Activated naive CD8-positive, alpha-beta T cell treated with anti-CD3 and anti-CD28 coated beads for 36 hours (primary cell): ENCODE measurements around the gene BAG3. TPM values are rescaled to one million over a fixed set of nuclear protein-coding genes. Genes with fewer than 3 reads are reported as not detected.

ENCODE experiments used
- DNase-seq: peaks from one replicate; pipeline ENCODE4 v3.0.0; 2021
- H3K27ac Mint-ChIP-seq: one replicate; pipeline ENCODE4 v1.8.0; 2022; ENCODE audit warnings: mild to moderate bottlenecking, moderate library complexity, mixed read lengths
- H3K27me3 Mint-ChIP-seq: one replicate; pipeline ENCODE4 v1.8.0; 2022; ENCODE audit warnings: mild to moderate bottlenecking, mixed read lengths
- H3K36me3 Mint-ChIP-seq: one replicate; pipeline ENCODE4 v1.8.0; 2021; ENCODE audit warnings: mild to moderate bottlenecking, mixed read lengths
- H3K4me1 Mint-ChIP-seq: one replicate; pipeline ENCODE4 v1.8.0; 2021; ENCODE audit warnings: mixed read lengths
- H3K4me3 Mint-ChIP-seq: one replicate; pipeline ENCODE4 v1.8.0; 2022; ENCODE audit warnings: mild to moderate bottlenecking, moderate library complexity, mixed read lengths
- H3K9me3 Mint-ChIP-seq: one replicate; pipeline ENCODE4 v1.8.0; 2022; ENCODE audit warnings: mixed read lengths
- total RNA-seq, 2 experiments: library from RNA; stranded (reverse); gene quantifications; one replicate each; pipeline ENCODE4 v1.2.3, GENCODE V29; 2021

The BAG3 gene
- total RNA-seq, 2 experiments from 2014 or later: 15.3 to 17.5 TPM

DNA sequence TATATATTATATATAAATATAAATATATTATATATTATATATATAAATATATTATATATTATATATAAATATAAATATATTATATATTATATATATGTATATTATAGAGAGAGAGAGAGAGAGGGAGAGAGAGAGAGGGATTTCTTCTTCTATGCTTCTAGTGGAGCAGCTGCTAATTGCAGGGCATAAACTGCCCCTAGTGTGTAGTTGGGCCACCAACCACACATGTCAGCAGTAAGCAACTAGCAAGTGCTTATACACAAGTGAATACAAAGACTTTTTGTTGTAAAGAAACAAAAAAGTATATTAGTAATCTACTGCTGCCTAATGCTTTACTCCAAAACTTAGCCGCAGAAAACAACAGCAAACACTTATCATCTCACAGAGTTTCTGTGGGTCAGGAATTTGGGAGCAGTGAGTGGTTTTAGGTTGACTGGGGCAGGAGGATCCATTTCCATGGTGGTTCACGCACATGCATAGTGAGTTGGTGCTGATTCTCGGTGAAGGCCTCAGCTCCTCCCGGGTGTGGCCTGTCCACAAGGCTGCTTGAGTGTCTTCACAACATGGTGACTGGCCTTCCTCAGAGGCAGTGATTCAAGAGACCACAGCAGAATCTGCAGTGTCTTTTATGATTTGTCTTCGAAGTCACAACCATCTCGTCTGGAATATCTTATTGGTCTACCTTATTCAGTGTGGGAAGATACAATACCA, 25.5 kb upstream of the BAG3 start:
- Mint-ChIP-seq H3K36me3 (no peaks in the 10 kb centered on the region), H3K27ac (no peak overlapping the region), H3K4me1 (peaks cover 3% of the 10 kb centered on the region), H3K9me3 (no peaks in the 10 kb centered on the region), H3K4me3 (no peak overlapping the region), H3K27me3 (no peaks in the 10 kb centered on the region)
- no peak for DNase-seq

DNA sequence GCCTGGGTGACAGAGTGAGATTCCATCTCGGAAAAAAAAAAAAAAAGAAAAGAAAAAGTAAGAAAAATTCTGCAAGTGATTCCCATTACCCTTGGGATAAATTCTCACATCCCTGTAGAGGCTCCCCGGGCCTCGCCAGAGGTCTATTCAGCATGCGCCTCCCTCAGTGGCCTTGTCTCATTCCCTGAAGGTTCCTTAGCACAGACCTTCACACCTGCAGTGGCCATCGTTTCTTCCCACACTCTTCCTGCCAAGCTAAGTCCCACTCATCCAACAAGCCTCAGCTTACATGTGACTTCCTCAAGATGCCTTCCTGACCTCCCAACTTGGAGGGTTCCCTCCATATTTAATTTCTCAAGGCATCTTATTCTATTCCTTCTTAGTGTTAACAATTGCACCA, 20.9 kb upstream of the BAG3 start:
- Mint-ChIP-seq H3K9me3 (no peaks in the 10 kb centered on the region), H3K4me3 (no peak overlapping the region), H3K4me1 (no peaks in the 10 kb centered on the region), H3K36me3 (no peaks in the 10 kb centered on the region), H3K27me3 (no peaks in the 10 kb centered on the region), H3K27ac (no peak overlapping the region)
- no peak for DNase-seq

DNA sequence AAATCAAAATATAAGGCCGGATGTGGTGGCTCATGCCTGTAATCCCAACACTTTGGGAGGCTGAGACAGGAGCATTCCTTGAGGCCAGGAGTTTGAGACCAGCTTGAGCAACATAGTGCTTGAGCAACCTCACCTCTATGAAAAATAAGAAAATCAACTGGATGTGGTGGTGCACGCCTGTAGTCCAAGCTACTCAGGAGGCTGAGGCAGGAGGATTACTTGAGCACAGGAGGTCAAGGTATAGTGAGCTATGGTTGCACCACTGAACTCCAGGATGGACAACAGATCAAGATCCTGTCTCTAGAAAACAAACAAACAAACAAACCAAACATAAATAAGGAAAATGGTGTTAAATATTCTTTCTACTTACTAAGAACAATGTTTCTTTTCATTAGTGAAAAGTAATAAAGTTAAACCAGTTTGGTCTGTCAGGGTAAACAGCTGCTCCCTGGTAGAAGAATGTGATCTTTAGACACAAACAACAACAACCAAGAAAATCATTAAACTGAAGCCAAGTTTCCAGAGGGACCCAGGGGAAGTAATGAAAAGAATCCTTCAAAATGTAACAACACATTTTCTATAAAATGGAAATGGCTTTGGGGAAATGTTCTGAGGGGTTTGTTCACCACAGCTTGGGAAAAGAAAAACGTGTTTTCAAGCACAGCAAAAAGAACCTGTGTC, 17.5 kb upstream of the BAG3 start:
- no peak overlapping the region for H3K27ac Mint-ChIP-seq
- H3K9me3 Mint-ChIP-seq: no peaks in the 10 kb centered on the region

DNA sequence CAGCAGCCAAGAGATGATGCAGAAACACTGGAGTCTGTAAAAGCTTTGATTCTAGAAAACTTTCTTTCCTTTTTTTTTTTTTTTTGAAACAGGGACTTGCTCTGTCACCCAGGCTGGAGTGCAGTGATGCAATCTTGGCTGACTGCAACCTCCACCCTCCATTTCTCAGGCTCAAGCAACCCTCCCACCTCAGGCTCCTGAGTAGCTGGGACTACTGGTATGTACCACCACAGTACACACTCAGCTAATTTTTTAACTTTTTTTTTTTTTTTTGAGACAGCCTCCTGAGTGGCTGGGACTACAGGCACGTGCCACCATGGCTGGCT, 17.0 kb upstream of the BAG3 start:
- no peak overlapping the region for H3K4me3 Mint-ChIP-seq
- H3K9me3 Mint-ChIP-seq: no peaks in the 10 kb centered on the region
- H3K36me3 Mint-ChIP-seq: no peaks in the 10 kb centered on the region
- H3K27me3 Mint-ChIP-seq: no peaks in the 10 kb centered on the region
- no peak overlapping the region for H3K27ac Mint-ChIP-seq
- DNase-seq: no peak
- H3K4me1 Mint-ChIP-seq: no peaks in the 10 kb centered on the region

More for the DNA sequence above, 17.5 kb upstream of the BAG3 start:
- no peaks in the 10 kb centered on the region for H3K4me1 Mint-ChIP-seq
- H3K4me3 Mint-ChIP-seq: no peak overlapping the region
- no peaks in the 10 kb centered on the region for H3K27me3 Mint-ChIP-seq
- DNase-seq: no peak
- H3K36me3 Mint-ChIP-seq: no peaks in the 10 kb centered on the region

DNA sequence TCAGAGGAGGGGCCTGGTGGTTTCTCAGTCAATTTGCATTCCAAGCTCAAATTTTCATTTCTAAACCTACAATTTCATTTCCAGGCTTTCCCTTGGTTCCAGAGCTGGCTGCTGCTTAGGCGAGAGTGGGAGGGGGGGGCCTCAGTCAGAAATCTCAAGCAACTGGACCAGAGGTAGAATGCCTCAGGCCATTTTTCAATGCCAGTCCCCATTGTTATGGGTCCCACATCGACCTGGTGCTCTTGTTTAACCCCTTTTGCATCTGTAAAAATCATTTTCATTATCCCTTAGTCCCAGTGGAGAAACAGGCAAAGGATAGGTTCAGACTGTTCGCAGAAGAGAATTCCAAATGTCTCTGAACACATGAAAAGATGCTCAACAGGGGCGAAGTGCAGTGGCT, 13.5 kb upstream of the BAG3 start:
- Mint-ChIP-seq H3K4me1 (no peaks in the 10 kb centered on the region), H3K27me3 (no peaks in the 10 kb centered on the region), H3K4me3 (no peak overlapping the region), H3K9me3 (no peaks in the 10 kb centered on the region), H3K27ac (no peak overlapping the region), H3K36me3 (no peaks in the 10 kb centered on the region)
- no peak for DNase-seq

DNA sequence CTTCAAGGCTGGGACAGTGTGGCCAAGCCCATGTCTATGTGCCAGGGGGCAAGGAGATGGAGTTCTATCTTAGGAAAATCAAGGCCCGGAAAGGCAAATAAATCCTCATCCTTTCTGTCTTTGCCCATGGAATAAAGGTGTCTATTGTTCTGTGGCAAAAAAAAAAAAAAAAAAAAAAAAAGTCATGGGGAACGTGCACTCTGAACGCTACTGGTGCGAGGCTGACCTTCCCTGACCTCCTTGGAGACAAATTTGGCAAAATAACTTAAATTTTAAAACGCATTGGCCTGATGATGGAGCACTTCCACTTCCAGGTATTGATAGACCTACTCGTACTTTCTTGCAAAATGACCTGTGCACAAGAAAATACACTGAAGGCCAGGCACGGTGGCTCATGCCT, 12.2 kb upstream of the BAG3 start:
- peaks cover 3% of the 10 kb centered on the region for H3K4me1 Mint-ChIP-seq
- H3K27ac Mint-ChIP-seq: no peak overlapping the region
- H3K36me3 Mint-ChIP-seq: no peaks in the 10 kb centered on the region

DNA sequence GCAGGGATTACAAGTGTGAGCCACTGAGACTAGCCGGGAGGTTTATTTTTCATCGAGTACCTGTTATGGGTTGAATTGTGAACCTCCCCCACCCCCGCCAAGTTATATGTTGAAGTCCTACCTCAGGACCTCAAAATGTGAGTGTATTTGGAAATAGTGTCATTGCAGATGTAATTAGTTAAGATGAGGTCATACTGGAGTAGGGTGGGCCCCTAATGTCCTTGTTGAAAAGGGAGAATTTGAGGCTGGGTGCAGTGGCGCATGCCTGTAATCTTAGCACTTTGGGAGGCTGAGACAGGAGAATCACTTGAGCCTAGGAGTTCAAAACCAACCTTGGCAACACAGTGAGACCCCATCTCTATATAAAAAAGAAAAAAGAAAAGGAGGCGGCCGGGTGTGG, 10.8 kb upstream of the BAG3 start:
- Mint-ChIP-seq H3K36me3 (no peaks in the 10 kb centered on the region), H3K4me1 (peaks cover 3% of the 10 kb centered on the region), H3K27me3 (no peaks in the 10 kb centered on the region), H3K4me3 (no peak overlapping the region), H3K27ac (no peak overlapping the region), H3K9me3 (no peaks in the 10 kb centered on the region)
- no peak for DNase-seq

More for the DNA sequence above, 12.2 kb upstream of the BAG3 start:
- Mint-ChIP-seq H3K4me3 (no peak overlapping the region), H3K27me3 (no peaks in the 10 kb centered on the region), H3K9me3 (no peaks in the 10 kb centered on the region)
- DNase-seq: no peak

DNA sequence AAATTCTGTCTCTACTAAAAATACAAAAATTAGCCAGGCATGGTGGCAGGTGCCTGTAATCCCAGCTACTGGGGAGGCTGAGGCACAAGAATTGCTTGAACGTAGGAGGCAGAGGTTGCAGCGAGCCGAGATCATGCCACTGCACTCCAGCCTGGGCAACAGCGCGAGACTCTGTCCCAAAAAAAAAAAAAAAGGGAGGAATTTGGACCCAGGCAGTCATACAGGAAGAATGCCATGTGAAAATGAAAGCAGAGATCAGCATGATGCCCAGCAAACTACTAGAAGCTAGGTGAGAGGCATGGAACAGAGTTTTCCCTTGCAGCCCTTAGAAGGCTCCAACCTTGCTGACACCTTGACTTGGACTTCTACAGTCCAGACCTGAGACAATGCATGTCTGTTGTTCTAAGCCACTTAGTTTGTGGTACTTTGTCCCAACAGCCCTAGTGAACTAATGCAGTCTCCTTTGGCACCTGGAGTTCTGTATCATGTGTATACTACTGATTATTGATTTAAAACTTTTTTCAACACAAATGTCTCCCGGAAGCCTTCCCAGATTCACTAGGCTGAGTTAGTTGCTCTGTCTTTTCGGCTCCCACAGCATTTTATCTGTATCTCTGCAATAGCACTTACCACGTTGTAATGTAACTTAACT, 10.2 kb upstream of the BAG3 start:
- Mint-ChIP-seq H3K27me3 (no peaks in the 10 kb centered on the region), H3K27ac (no peak overlapping the region), H3K36me3 (no peaks in the 10 kb centered on the region), H3K4me3 (no peak overlapping the region), H3K9me3 (no peaks in the 10 kb centered on the region), H3K4me1 (peaks cover 3% of the 10 kb centered on the region)
- DNase-seq: no peak

DNA sequence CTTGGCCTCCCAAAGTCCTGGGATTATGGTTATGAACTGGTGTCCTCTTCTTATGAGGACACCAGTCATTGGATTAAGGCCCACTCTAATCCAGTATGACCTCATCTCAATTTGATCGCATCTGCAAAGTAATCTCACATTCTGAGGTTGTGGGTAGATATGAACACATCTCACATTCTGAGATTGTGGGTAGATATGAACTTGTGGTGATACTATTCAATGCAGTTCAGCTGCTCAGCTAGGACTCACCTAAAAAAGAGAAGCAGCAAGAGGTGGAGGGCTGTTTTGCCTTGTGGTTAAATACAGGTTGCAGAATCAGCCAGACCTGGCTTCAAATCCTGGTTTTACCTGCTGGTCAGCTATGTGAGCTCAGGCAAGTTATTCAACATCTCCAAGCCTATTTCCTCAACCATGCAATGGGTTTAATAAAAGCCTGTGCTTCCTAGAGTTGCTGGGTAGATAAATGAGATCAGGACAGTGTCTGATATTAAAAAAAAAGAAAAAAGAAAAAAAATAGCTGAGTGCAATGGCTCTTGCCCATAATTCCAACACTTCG, 8.5 kb upstream of the BAG3 start:
- no peak for DNase-seq
- peaks cover 3% of the 10 kb centered on the region for H3K4me1 Mint-ChIP-seq
- no peak overlapping the region for H3K4me3 Mint-ChIP-seq
- H3K36me3 Mint-ChIP-seq: no peaks in the 10 kb centered on the region
- H3K27me3 Mint-ChIP-seq: no peaks in the 10 kb centered on the region
- H3K9me3 Mint-ChIP-seq: no peaks in the 10 kb centered on the region
- no peak overlapping the region for H3K27ac Mint-ChIP-seq

DNA sequence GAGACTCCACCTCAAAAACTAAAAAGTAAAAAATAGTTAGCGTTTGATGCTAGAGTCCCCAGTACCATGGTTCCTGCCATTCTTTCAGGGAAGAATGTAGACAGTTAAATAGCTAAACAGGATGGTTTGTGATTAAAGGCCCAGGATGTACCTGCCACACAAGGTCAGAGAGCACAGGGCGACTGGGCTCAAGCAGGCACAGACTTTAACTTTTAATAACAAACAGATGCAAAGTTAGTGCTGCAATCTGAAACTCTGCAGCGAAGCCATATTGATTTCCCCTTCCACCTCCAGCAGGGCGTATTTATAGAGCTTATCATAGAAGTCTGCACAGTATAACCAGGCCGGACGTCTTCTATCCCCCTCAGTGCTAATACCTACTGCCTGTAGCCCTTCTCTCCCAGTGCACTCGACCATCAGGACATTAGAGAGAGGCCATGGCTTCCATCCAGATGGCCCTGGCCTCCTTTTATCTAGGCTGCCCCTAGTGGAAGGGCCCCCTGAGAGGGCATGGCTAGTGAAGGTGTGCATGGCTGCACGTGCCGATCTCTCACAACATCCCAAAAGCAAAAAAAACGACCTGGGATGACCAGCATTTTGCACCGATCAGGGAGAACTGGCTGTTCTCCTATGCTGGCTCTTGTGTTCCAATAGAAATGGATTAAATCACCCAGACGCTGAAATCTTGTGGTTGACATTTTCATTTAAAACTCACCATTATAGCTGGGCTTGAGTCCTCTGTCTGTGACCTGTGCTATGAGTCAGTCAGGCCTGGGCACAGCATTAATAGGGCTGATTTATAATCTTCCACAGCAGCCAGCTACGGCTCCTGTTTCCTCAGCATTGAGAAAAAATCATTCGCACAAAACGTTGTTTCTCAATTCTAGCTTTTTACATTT, 7.6 kb upstream of the BAG3 start:
- no peak for DNase-seq

DNA sequence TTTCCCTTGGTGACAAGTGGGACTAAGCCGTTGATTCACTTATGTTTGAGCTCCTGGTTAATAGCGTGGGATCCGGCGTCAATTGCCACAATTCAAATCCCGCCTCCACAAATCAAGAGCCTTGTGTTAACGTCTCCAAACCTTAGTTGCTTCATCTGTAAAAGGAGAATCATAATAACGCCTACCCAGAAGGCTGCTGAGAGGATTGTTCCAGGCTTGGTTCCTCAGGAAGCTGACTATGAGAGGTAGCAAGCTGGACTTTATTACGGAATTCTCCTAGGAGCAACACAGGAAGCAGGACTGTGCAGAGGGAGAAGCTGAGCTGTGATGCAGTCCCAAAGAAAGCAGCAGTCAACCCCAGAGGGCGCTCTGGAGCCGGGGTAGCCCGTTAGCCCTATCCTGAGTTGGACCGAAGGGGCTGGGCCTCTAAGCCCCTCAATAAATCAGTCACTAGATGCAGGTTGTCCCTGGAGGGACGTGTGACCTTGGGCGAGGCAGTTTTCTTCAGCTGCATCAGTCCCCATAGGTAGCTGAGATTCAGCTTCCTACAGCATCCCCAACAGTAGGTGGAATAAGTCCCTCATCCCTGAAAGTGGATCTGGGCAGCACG, 6.9 kb upstream of the BAG3 start:
- H3K36me3 Mint-ChIP-seq: no peaks in the 10 kb centered on the region
- peaks cover 3% of the 10 kb centered on the region for H3K4me1 Mint-ChIP-seq
- H3K27me3 Mint-ChIP-seq: no peaks in the 10 kb centered on the region
- no peak overlapping the region for H3K4me3 Mint-ChIP-seq
- no peak for DNase-seq
- no peaks in the 10 kb centered on the region for H3K9me3 Mint-ChIP-seq
- H3K27ac Mint-ChIP-seq: no peak overlapping the region

More for the DNA sequence above, 7.6 kb upstream of the BAG3 start:
- H3K9me3 Mint-ChIP-seq: no peaks in the 10 kb centered on the region
- H3K36me3 Mint-ChIP-seq: no peaks in the 10 kb centered on the region
- H3K4me3 Mint-ChIP-seq: no peak overlapping the region
- H3K27me3 Mint-ChIP-seq: no peaks in the 10 kb centered on the region
- peak overlapping the region; percentile 13 for H3K27ac Mint-ChIP-seq
- peaks cover 3% of the 10 kb centered on the region for H3K4me1 Mint-ChIP-seq

DNA sequence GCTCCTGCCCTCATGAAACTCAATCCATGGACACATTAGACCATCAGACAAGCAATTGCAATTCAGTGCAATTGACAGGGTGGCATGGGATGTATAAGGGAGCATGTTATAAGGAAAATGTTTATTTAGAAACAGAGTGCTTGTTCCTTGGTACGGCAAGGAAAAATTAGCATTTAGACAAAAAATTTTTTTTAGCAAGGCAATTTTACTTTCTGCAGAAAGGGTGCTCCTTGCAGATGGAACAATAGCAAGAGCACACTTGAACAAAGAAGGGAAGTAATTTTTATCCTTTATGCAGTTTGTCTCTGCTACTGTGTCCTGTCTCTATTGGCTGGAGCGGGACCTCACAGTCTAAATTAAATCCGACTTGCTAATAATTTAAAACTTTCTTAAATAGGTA, 6.2 kb upstream of the BAG3 start:
- Mint-ChIP-seq H3K27ac (no peak overlapping the region), H3K9me3 (no peaks in the 10 kb centered on the region), H3K4me1 (peaks cover 4% of the 10 kb centered on the region), H3K27me3 (no peaks in the 10 kb centered on the region), H3K4me3 (no peak overlapping the region), H3K36me3 (no peaks in the 10 kb centered on the region)
- no peak for DNase-seq

DNA sequence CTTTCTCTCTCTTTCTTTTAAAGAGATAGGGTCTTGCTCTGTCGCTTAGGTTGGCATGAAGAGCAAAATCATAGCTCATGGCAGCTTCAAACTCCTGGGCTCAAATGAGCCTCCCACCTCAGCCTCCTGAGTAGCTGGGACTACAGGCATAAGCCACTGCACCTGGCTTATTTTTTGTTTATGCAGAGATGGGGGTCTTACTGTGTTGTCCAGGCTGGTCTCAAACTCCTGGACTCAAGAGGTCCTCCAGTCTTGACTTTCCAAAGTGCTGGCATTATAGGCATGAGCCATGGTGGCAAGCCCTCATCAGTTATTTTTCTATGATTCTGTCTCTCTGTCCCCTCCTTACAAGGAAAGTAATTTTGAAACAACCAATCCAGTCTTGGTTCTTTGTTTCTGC, 1.1 kb upstream of the BAG3 start:
- Mint-ChIP-seq H3K36me3 (peaks cover 2% of the 10 kb centered on the region), H3K27me3 (no peaks in the 10 kb centered on the region), H3K4me1 (peaks cover 36% of the 10 kb centered on the region), H3K4me3 (peak overlapping the region; percentile 94), H3K27ac (peak overlapping the region; percentile 95), H3K9me3 (no peaks in the 10 kb centered on the region)
- DNase-seq: no peak

DNA sequence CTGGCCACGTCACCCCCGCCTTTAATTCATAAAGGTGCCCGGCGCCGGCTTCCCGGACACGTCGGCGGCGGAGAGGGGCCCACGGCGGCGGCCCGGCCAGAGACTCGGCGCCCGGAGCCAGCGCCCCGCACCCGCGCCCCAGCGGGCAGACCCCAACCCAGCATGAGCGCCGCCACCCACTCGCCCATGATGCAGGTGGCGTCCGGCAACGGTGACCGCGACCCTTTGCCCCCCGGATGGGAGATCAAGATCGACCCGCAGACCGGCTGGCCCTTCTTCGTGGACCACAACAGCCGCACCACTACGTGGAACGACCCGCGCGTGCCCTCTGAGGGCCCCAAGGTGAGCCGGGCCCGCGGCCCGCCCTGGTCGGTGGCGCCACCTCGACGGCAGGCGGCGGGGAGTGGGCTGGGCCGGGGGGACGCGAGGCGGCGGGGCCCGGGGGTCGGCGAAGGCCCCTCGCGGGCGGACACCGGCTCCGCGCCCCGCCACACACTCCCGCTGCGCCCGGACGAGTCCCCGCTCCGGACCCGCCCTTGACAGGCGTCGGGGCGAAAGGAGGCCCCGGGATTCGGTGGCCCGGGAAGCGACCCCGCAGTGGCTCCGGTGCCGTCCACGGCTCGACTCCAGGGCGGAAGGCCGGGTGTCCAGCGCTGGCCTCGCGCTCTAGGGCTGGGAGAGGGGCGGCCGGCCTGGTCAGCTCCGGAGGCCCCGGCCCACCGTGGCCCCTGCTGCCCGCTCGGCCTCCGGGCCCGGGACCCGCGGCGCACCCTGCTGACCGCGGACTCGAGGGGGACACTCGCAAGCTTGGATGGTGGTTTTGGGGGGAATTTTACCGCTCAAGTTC, 557 bp downstream of the BAG3 start:
- peak; percentile 24 for DNase-seq
- Mint-ChIP-seq H3K4me1 (peaks cover 53% of the 10 kb centered on the region), H3K27ac (peak overlapping the region; percentile 82), H3K27me3 (no peaks in the 10 kb centered on the region), H3K9me3 (no peaks in the 10 kb centered on the region), H3K4me3 (peak overlapping the region; percentile 84), H3K36me3 (peaks cover 2% of the 10 kb centered on the region)
